ENCODE measurements around the gene RUNX3. TPM values are rescaled to one million over a fixed set of nuclear protein-coding genes. Genes with fewer than 3 reads are reported as not detected.

Gene RUNX3
- total RNA-seq, 1 experiment from 2014 or later, result 0.33 TPM

GRCh38 chr1:24868016-24868875 is 61.8 kb downstream of the RUNX3 start:
- no peak overlapping the region for H2BK12ac ChIP-seq (ENCODE audit: insufficient read length, low read depth, low read length)
- H4K91ac ChIP-seq (ENCODE audit: insufficient read length, low read depth, low read length), result no peak overlapping the region
- H3K27me3 ChIP-seq (ENCODE audit: insufficient read depth, low read length), result no peaks in the 10 kb centered on the region
- H3K56ac ChIP-seq (ENCODE audit: insufficient read length, low read depth, low read length), result no peak overlapping the region
- no peak overlapping the region for H3K4ac ChIP-seq (ENCODE audit: low read depth, low read length)
- peaks cover 5% of the 10 kb centered on the region for H3K27me3 Mint-ChIP-seq (ENCODE audit: low read depth)
- no peak overlapping the region for H4K8ac ChIP-seq (replicated peaks; ENCODE audit: insufficient read length, low read depth, low read length)
- no peak overlapping the region for H3K14ac ChIP-seq (ENCODE audit: insufficient read depth, low read length)
- peaks cover 8 to 12% of the 10 kb centered on the region in 2 experiments for H3K4me1 Mint-ChIP-seq
- H2BK15ac ChIP-seq (ENCODE audit: low read depth, low read length), result no peak overlapping the region
- H2AFZ ChIP-seq (ENCODE audit: low read length), result no peak overlapping the region
- no peak overlapping the region for H2BK20ac ChIP-seq (ENCODE audit: low read depth, low read length, poor library complexity, severe bottlenecking)
- no peaks in the 10 kb centered on the region; a peak in 1 of 5 replicates for H3K9me3 Mint-ChIP-seq
- H3K4me3 Mint-ChIP-seq, result no peak overlapping the region
- H3K9me3 ChIP-seq (ENCODE audit: control insufficient read depth, low read depth, low read length), result no peaks in the 10 kb centered on the region
- no peak overlapping the region for H3T11ph ChIP-seq (ENCODE audit: low read length)
- H4K5ac ChIP-seq (ENCODE audit: insufficient read length, low read depth, low read length), result no peak overlapping the region
- H3K18ac ChIP-seq (ENCODE audit: insufficient read length, low read depth, low read length), result no peak overlapping the region
- H3K4me1 ChIP-seq (ENCODE audit: insufficient read depth, low read length), result no peaks in the 10 kb centered on the region
- H3K27ac Mint-ChIP-seq, result no peak overlapping the region
- no peaks in the 10 kb centered on the region for H3K79me2 ChIP-seq (ENCODE audit: insufficient read depth, low read length)
- WGBS (ENCODE audit: extremely low coverage, insufficient read length, low lambda C conversion rate), result no CpG with 5 or more reads among the region's 22 CpGs
- H4K20me1 ChIP-seq (ENCODE audit: control insufficient read depth, insufficient read depth, insufficient read length), result no peaks in the 10 kb centered on the region
- no peak for TF ChIP-seq CTCF (conservative IDR thresholded peaks at IDR 0.05)
- no peaks in the 10 kb centered on the region for H3K79me1 ChIP-seq (ENCODE audit: insufficient read depth, low read depth, low read length, poor library complexity, severe bottlenecking)
- no peak overlapping the region for H3K23ac ChIP-seq (ENCODE audit: insufficient read length, low read depth, low read length)
- H3K23me2 ChIP-seq (ENCODE audit: insufficient read length, low read depth, low read length, poor library complexity, severe bottlenecking), result no peaks in the 10 kb centered on the region
- no peak overlapping the region for H3K27ac ChIP-seq (ENCODE audit: insufficient read length, low read depth, low read length)
- no peak overlapping the region for H2AK5ac ChIP-seq (ENCODE audit: insufficient read length, low read length)
- no peak for DNase-seq
- H3K4me2 ChIP-seq (ENCODE audit: insufficient read depth, insufficient read length, low read length), result no peak overlapping the region
- H3K9ac ChIP-seq (ENCODE audit: extremely low read depth, insufficient read length, low read length), result no peak overlapping the region
- H2BK5ac ChIP-seq (ENCODE audit: insufficient read length, low read length), result no peak overlapping the region
- H3K36me3 Mint-ChIP-seq (ENCODE audit: insufficient read depth in 1 of 3, low read depth in 3 of 3), result no peaks in the 10 kb centered on the region
- no peak overlapping the region for H2BK120ac ChIP-seq (ENCODE audit: low read depth, low read length, poor library complexity, severe bottlenecking)

Data from H9 (cell line).